HPDE6-E6E7 (cell line): Measurements from ENCODE around the gene MFGE8.

ENCODE experiments used
- DNase-seq: peaks from one replicate; pipeline ENCODE4 v3.0.0; 2011; ENCODE audit warnings: missing footprints; ENCODE audit errors: extremely low spot score

MFGE8 gene

GRCh38 chr15:88918738-88919137, 5.6 kb upstream of the MFGE8 start:
- DNase-seq: peak; percentile 85

GRCh38 chr15:88917760-88918159, 4.6 kb upstream of the MFGE8 start:
- DNase-seq: no peak

GRCh38 chr15:88915354-88915753, 2.2 kb upstream of the MFGE8 start:
- no peak for DNase-seq

- DNase-seq: no peak
Measured at GRCh38 chr15:88913850-88914169, 631 bp upstream of the MFGE8 start.

- no peak for DNase-seq
Measured at GRCh38 chr15:88912500-88912921, 668 bp downstream of the MFGE8 start.

GRCh38 chr15:88911766-88912118, 1.4 kb downstream of the MFGE8 start:
- peak; percentile 78 for DNase-seq

GRCh38 chr15:88909956-88910831, 3.0 kb downstream of the MFGE8 start:
- no peak for DNase-seq

- DNase-seq: no peak
Measured at GRCh38 chr15:88908697-88909621, 4.2 kb downstream of the MFGE8 start.

GRCh38 chr15:88908123-88908522, 5.1 kb downstream of the MFGE8 start:
- DNase-seq: no peak

GRCh38 chr15:88907111-88907510, 6.1 kb downstream of the MFGE8 start:
- DNase-seq: no peak

- DNase-seq: no peak
Measured at GRCh38 chr15:88906551-88906950, 6.6 kb downstream of the MFGE8 start.

GRCh38 chr15:88906130-88906529, 7.0 kb downstream of the MFGE8 start:
- DNase-seq: no peak

- DNase-seq: no peak
Measured at GRCh38 chr15:88905576-88905975, 7.6 kb downstream of the MFGE8 start.

GRCh38 chr15:88904624-88905327, 8.4 kb downstream of the MFGE8 start:
- DNase-seq: no peak

- DNase-seq: no peak
Measured at GRCh38 chr15:88904257-88904623, 8.9 kb downstream of the MFGE8 start.

GRCh38 chr15:88902846-88903245, 10.3 kb downstream of the MFGE8 start:
- no peak for DNase-seq

- DNase-seq: no peak
Measured at GRCh38 chr15:88902221-88902835, 10.9 kb downstream of the MFGE8 start.

- no peak for DNase-seq
Measured at GRCh38 chr15:88901508-88902220, 11.5 kb downstream of the MFGE8 start.

GRCh38 chr15:88900982-88901418, 12.2 kb downstream of the MFGE8 start:
- no peak for DNase-seq

GRCh38 chr15:88900309-88900981, 12.7 kb downstream of the MFGE8 start:
- DNase-seq: no peak

GRCh38 chr15:88899251-88899650, 13.9 kb downstream of the MFGE8 start:
- DNase-seq: no peak
